ENCODE measurements around the gene FARP2.
"Not testable (repeated sequence)": the region's sequence is repeated elsewhere in the genome, so short reads cannot be mapped to it uniquely, and the experiment has no call there.

The FARP2 gene, protein sequence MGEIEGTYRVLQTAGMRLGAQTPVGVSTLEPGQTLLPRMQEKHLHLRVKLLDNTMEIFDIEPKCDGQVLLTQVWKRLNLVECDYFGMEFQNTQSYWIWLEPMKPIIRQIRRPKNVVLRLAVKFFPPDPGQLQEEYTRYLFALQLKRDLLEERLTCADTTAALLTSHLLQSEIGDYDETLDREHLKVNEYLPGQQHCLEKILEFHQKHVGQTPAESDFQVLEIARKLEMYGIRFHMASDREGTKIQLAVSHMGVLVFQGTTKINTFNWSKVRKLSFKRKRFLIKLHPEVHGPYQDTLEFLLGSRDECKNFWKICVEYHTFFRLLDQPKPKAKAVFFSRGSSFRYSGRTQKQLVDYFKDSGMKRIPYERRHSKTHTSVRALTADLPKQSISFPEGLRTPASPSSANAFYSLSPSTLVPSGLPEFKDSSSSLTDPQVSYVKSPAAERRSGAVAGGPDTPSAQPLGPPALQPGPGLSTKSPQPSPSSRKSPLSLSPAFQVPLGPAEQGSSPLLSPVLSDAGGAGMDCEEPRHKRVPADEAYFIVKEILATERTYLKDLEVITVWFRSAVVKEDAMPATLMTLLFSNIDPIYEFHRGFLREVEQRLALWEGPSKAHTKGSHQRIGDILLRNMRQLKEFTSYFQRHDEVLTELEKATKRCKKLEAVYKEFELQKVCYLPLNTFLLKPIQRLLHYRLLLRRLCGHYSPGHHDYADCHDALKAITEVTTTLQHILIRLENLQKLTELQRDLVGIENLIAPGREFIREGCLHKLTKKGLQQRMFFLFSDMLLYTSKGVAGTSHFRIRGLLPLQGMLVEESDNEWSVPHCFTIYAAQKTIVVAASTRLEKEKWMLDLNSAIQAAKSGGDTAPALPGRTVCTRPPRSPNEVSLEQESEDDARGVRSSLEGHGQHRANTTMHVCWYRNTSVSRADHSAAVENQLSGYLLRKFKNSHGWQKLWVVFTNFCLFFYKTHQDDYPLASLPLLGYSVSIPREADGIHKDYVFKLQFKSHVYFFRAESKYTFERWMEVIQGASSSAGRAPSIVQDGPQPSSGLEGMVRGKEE

DNA sequence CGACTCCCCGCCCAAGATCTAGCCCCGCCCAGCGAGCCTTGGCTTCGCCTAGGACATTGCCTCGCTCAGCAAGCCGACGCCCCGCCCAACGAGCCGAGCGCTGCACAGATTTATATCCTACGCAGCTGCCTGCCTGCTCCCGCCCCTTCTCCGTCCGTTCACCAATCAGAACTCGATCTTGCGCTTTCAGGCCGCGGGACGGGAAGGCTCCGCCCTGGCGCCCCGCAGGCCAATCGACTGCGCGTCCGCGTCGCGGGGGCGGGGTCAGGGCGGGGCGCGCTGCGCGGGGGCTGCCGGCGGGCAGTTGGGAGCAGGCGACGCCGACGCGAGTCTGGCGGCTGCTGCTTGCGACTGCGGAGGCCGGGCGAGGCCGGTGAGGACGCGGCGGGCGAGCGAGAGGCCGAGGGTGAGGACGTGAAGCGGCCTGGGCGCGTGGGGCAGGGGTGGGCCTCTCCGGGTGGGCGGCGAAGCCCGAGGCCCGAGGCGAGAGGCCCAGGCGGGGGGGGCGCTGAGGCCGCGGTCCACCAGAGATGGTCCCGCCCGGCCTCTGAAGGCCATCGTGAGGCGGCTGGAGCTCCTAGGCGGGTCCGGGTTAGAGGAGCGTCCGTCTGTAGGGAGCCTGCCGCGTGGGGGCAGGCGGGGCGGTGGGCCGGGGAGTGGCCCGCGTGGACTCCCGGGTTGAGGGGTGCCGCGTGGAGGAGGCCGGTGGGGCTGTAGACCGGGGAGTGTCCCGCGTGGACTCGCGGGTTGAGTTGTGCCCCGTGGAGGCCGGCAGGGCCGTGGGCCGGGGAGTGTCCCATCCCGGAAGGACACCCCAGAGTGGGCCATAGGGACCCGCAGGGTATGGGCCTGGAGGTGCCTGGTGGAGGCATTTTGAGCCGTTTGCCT, at the start of gene FARP2:
TSS of gene FARP2 (plus strand) at position 303 of the 888 bp plus-strand sequence. CDS start 16,823 bp downstream, outside the sequence.
- peak; percentile 99 for DNase-seq (ENCODE audit: low spot score)

DNA sequence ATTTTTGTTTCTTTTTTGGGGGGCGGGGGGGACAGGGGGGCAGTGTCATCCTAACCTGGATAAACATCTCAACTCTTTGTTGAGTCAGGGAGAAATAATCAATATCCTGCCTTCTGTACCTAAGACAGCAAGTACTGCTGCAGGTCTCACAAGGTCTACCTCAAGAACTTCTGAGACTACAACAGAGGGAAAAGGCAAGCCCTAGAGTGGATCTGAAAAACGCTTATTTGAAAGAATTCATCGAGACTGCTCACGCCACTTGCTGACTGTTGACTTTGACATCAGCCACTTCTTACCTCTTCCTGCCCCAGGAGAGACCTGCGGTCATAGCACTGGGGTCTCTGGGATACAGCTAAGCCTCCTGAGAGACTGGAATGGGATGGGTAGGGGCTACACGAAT, 49.0 kb upstream of the FARP2 start:
- DNase-seq (ENCODE audit: low spot score), result no peak

DNA sequence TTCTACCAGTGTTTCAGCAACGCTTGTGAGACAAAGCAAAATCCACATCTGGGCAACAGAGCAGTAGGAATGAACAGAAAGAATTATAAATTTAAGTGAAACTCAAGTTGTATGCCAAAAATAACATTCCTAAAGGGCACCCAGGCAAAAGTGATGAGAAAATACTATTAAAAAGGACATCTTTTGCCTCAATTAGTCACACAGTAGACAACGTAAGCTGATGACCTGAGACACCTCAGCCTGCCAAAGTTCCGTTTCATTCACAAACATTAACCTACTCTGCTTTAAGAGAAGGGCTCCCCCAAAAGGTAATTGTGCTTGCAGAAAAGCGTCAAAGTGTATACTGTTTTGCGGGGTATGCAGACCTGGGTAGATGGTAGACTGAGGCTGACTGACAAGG, 47.8 kb upstream of the FARP2 start:
- DNase-seq (ENCODE audit: low spot score), result no peak

DNA sequence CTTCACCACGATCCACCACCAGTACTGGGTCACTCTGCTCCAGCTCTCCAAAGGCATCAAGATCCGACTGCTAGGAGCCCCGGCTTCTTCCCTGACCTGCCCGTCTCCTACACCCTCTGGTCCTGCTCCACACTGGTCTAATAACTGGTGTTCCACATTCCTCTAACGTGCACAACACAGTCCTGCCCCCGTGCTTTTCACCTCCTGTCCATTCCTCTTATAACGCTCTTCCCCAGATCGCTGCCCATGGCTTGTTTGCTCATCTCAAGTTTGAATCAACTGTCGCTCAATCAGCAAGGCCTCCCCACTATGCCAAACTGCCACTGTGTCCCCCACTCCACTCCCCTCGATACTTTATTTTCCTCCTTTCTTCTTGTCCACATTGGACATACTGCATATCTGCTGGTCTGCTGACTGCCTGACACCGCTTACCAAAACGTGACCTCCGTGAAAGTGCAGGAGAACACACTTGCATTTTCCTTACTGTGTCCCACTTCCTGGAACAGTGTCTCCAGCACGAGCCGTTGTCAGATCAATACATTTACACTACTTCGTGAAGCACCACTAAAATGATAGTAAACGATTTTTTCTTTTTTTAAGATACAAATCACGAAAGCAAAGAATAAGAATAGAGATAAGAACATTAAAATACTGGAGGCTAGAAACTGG, 47.1 kb upstream of the FARP2 start:
- DNase-seq (ENCODE audit: low spot score), result no peak

DNA sequence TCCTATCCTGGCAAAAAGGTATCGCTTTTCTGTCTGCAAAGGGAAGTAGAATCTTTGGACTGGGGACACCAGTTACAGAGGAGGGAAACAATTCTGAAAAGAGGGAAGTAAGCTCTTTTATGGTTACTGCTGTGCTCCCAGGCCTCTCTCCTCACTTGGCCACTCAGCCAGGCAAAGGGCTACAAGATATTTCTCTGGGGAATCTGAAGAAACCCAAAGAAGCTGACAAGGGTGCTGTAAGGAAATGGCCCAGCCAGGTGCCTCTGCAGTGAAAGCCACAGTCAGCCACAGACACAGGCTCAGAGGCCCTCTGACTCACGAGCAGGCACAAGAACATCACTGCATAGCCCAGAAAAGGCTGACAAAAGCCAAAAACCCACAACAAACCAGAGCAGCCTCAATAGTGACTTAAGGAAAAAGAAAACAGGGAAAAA, 46.4 kb upstream of the FARP2 start:
- DNase-seq (ENCODE audit: low spot score), result no peak

DNA sequence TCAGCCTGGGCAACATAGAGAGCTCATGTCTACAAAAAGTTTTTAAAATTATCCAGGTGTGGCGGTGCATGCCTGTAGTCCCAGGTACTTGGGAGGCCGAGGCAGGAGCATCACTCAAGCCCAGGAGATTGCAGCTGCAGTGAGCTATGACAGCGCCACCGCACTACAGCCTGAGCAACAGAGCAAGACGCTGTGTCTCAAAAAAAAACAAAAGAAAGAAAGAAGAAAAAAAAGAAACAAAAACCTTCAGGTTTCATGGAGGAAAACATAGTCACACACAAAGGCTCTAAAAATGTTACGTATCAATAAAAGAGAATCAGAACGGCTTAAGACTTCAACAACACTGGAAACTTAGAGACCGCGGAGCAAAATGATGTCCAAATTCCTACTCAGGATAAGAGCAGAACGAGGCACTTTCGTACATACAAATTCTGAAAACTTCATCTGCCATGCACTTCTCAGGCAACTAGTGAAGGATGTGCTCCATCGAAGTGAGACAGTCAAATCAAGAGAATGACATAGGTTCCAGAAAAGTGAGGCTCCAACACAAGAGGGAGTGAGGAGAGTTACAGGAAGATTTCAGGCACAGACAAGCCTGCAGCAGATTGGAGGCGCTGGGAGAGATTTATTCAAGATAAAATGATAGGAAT, 45.0 kb upstream of the FARP2 start:
- no peak for DNase-seq (ENCODE audit: low spot score)

DNA sequence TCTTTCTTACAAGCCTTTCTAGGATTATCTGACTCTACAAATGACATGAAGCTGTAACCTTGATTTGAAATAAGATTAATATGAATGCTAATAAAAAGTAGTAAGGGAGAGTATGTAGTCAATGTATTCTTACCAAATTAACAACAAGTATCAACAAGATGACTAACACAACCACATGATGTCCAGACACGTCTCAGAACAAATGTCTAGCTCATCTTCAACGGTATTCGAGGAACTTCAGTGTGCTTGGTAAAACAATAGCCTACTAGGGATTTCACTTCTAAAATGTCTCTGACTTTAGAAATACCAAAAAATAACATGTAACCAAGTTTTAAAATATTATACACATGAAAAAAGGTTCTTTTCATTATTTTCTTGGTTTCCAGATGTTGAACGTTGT, 44.0 kb upstream of the FARP2 start:
- no peak for DNase-seq (ENCODE audit: low spot score)

DNA sequence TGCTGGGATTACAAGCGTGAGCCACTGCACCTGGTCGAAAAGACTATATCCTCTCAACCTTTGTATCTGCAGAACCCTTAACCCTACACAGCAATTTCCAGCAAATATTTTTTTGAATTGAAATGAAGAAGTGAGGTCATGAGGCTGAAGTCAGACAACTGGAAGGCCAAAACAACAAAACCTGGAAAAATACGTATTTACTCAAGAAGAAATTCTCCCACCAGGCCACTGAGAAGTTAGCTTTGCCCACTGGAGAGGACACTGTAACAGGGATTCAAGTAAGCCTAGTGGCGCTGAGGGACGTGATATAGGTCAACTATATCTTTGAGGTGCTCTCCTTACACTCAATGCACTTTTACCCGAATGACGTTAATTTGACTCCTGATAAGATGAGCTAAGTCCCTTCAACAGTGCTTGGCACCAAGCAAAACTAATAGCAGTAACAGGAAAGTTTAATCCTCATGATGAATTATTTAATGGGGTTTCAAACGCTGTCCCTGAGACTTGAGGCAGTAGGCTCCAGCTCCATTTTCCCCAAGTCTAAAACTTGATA, 42.5 kb upstream of the FARP2 start:
- DNase-seq (ENCODE audit: low spot score), result no peak

DNA sequence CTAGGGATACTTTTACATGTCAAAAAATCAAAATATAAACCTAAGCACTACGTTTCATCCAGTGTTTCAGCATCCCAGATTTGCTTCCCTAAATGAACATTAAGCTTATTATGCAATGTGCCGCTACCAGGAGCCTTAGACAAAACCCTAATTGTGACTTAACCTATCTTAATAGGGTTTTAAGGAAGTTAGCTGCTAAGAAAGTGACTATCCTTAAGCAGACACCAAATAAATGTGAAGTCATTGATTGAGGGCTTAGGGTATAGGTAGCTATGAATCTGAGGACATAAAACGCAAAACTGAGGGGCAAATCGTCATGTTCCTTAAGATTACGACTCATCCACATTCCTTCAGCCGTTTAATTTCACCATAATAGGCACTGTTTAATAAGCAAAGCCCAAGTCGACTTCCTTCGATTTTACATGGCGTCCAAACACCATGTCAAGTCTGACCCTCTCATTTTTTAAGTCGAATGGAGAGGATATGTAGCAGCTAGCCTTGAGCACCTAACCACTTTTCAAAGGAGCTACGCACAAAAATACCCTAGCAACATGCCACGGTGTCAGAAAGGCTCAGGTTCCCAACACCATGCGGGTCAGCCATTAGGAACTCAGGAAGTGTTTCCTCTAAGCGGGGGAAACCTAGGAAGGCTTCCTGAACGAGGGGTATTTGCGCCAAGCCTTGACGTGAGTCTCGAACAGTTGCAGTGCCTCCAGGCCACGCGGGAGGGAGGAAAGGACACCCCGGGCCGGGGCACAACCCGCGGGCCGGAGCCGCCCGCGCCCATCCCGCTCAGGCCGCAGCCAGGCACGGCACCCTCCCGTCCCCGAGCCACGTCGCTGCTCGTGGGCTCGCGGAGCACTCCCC, 41.6 kb upstream of the FARP2 start:
- peak; percentile 12 for DNase-seq (ENCODE audit: low spot score)

DNA sequence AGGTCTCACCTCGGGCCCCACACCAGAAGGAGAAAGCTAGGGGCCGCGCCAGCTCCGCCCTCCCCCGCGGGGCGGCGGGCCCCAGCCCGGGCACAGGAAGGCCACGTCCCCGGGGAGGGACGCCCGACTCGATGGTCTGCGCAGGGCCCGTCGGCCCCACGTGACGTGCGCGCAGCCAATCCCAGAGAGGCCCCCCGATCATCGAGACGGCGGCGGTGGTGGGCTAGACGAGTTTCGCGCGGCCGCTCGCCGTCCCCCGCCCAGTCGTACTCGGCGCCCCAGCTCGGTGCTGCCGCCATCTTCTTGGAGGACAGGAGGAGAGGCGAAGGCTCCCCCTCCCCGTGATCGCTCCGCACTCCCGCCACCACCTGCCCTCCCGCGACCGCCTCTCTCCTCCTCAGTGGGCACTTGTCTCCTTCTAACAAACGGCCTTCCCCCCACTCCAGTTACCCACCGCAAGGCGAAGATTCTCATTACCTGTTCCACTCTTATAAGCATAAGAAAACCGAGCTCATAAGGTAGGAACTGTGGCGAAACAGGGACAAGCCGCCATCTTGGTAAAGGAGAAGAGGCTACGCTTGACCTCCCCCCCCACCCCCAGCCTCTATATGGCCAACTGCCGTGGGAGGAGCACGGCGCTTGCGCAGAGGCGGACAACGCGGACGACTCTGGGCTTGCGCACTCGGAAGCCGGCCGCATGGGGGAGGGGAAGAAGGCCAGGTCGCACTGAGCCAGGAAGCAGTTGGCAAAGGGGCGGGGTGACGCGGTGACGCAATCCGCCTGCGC, 40.8 kb upstream of the FARP2 start, which contains the start of gene HDLBP:
TSS of gene HDLBP (minus strand) at position 580 of the 786 bp plus-strand sequence. CDS start 48,803 bp downstream, outside the sequence.
- DNase-seq (ENCODE audit: low spot score), result peak; percentile 98

DNA sequence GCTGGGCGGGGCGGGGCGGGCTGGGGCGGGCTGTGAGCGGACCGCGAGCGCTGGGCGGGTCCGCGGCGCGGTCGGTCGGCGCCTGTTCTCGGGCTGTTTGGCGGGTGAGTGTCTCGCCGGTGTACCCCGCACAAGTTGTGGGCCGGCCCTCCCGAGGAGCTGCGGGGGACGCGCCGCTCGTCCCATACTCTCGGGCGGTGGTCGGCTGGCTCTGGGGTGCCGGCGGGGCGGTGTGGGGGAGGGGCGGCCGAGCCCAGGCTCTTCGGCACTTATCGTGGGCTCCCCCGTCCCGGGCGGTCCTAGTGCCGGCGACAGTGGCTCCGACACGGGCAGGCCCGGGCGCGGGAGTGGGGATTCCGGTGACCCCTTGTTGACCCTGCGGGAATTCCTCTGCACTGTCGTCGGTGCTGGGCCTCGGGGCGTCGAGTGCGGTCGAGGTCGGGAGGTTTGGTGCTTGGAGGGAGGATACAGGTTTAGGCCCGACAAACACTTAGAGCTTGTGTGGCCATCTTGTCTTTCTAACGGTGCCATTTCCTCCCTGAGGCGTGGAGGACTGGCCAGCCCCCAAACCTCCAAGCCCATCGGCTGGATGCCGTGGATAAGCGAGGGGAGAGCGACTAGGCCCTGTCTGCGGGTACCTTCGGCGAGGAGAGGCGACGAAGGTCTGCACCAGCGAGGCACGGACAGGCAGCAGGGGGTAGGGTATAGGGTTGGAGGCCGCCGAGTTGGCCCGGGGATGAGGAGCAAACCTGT, 40.0 kb upstream of the FARP2 start, which contains the start of gene SEPTIN2:
TSS of gene SEPTIN2 (plus strand) at position 47 of the 753 bp plus-strand sequence. CDS start 8,308 bp downstream, outside the sequence.
- no peak for DNase-seq (ENCODE audit: low spot score)

DNA sequence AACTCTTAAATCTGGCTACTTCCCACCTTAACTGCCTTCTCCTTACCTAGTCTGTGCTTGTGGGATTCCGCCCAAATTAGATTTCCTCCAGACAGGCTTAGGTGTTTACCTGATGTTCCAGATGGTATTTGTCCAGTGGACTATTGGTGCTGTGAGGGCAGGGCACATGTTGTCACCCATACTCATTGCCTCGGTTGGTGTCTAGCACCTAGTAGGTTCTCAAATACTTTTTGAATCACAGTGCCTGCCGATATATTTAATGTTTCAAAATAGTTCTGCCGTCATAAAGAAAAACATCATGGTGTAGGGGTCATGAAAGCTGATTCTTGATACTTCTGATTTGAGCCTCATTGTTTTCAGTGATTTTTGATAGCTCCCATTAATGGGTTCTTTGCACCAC, 39.3 kb upstream of the FARP2 start:
- DNase-seq (ENCODE audit: low spot score), result no peak

DNA sequence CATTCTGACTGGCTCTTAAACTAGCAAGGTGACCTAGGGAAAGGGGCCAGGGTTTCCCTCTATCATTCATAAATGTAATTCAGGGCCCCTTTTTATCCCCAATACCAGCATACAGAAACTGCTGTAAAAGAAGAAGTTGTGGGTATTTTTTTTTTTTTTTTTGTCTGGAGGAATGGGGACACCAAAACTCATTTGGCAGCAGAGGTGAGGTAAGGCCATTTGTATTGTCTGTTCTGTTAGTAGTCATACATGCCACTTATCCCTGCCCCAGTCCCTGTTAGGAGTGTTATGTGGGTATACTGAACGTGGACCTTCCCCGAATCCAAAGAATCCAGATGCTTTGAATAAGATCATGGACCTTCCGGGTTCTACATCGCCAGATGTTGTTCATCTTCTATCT, 38.7 kb upstream of the FARP2 start:
- no peak for DNase-seq (ENCODE audit: low spot score)

DNA sequence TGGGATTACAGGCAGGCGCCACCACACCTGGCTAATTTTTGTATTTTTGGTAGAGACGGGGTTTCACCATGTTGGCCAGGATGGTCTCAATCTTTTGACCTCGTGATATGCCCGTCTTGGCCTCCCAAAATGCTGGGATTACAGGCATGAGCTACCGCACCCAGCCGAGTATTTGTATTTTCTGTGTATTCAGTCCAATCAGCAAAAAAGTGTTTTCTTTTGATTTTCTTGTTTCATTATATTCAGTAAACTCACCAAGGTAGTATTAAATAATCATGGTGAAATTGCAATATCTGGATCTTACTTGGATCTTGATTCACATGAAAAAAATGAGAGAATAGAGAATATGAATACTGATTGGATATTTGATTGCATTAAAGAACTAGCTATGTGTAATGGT, 37.3 kb upstream of the FARP2 start:
- DNase-seq (ENCODE audit: low spot score), result not testable (repeated sequence)

DNA sequence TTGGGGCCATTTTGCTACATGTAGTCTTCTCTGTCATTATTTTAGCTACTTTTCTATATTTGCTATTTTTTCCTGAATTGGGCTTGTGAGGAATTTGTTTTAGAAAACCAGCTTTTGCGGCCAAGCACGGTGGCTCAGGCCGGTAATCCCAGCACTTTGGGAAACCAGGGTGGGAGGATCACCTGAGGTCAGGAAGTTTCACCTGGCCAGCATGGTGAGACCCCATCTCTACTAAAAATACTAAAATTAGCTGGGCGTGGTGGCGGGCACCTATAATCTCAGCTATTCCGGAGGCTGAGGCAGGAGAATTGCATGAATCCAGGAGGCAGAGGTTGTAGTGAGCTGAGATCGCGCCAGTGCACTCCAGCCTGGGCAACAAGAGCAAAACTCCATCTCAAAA, 35.7 kb upstream of the FARP2 start:
- DNase-seq (ENCODE audit: low spot score), result no peak

DNA sequence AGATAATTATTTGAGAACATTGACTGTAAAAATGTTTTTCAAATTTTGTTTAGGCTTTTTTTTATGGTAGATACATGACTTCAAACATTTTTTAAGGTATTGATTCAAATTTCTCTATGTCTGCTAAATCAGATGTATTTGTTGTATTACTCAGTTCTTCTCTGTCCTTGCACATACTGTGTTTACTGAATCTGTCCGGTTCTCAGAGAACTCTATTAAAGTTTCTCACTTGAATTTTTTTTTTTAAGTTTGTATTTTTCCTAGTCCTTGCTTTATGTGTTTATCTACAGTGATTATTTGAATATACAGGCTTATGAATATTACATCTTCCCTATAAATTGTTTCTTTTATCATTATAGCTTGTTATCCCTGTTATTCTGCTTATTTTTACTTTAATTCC, 35.1 kb upstream of the FARP2 start:
- DNase-seq (ENCODE audit: low spot score), result no peak

DNA sequence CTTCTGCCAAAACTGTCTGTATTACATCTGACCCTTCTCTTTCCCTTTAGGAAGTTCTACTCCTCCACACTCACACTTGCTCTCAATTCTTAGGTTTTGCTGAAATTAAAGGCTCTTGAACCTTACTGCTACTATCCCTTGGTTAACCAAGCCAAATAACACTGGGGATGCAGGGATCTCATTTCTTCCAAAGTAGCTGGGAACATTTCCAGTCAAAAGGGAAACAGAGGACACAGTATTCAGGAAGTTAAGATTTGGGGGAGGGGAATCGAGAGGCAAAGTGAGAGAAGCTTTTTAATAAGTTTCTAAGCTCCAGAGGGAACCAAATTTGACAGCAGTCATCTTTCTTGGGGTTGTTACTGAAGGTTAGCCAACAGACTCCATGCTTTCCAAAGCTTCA, 34.2 kb upstream of the FARP2 start:
- DNase-seq (ENCODE audit: low spot score), result no peak
